ENCODE data around the gene SPON2. TPM values are rescaled to one million over a fixed set of nuclear protein-coding genes. Genes with fewer than 3 reads are reported as not detected.

Gene SPON2
- total RNA-seq, 1 experiment from 2014 or later, result 2.3 TPM

- no peak overlapping the region for H2BK12ac ChIP-seq (ENCODE audit: insufficient read length, low read depth, low read length)
- H2BK20ac ChIP-seq (ENCODE audit: low read depth, low read length, poor library complexity, severe bottlenecking), result no peak overlapping the region
- H3K4me2 ChIP-seq (ENCODE audit: insufficient read depth, insufficient read length, low read length), result no peak overlapping the region
- no peak overlapping the region for H3T11ph ChIP-seq (ENCODE audit: low read length)
- Mint-ChIP-seq H3K4me3 (no peak overlapping the region), H3K9me3 (peaks cover 16 to 18% of the 10 kb centered on the region in 2 experiments), H3K27me3 (ENCODE audit: low read depth) (peaks cover 62% of the 10 kb centered on the region), H3K36me3 (ENCODE audit: insufficient read depth in 1 of 3, low read depth in 3 of 3) (no peaks in the 10 kb centered on the region; a peak in 1 of 7 replicates), H3K4me1 (no peaks in the 10 kb centered on the region), H3K27ac (no peak overlapping the region)
- H3K79me2 ChIP-seq (ENCODE audit: insufficient read depth, low read length), result no peaks in the 10 kb centered on the region
- no peak for TF ChIP-seq CTCF (conservative IDR thresholded peaks at IDR 0.05)
- no peaks in the 10 kb centered on the region for H3K27me3 ChIP-seq (ENCODE audit: insufficient read depth, low read length)
- H3K9ac ChIP-seq (ENCODE audit: extremely low read depth, insufficient read length, low read length), result no peak overlapping the region
- no peaks in the 10 kb centered on the region for H3K23me2 ChIP-seq (ENCODE audit: insufficient read length, low read depth, low read length, poor library complexity, severe bottlenecking)
- H4K20me1 ChIP-seq (ENCODE audit: control insufficient read depth, insufficient read depth, insufficient read length), result no peaks in the 10 kb centered on the region
- H2AK5ac ChIP-seq (ENCODE audit: insufficient read length, low read length), result no peak overlapping the region
- H3K4ac ChIP-seq (ENCODE audit: low read depth, low read length), result no peak overlapping the region
- no peaks in the 10 kb centered on the region for H3K4me1 ChIP-seq (ENCODE audit: insufficient read depth, low read length)
- no CpG with 5 or more reads among the region's 3 CpGs for WGBS (ENCODE audit: extremely low coverage, insufficient read length, low lambda C conversion rate)
- no peaks in the 10 kb centered on the region for H3K9me3 ChIP-seq (ENCODE audit: control insufficient read depth, low read depth, low read length)
- no peak overlapping the region for H2BK15ac ChIP-seq (ENCODE audit: low read depth, low read length)
- no peak overlapping the region for H3K27ac ChIP-seq (ENCODE audit: insufficient read length, low read depth, low read length)
- no peak overlapping the region for H3K14ac ChIP-seq (ENCODE audit: insufficient read depth, low read length)
- H4K5ac ChIP-seq (ENCODE audit: insufficient read length, low read depth, low read length), result no peak overlapping the region
- no peak overlapping the region for H4K91ac ChIP-seq (ENCODE audit: insufficient read length, low read depth, low read length)
- H3K56ac ChIP-seq (ENCODE audit: insufficient read length, low read depth, low read length), result no peak overlapping the region
- no peak overlapping the region for H3K18ac ChIP-seq (ENCODE audit: insufficient read length, low read depth, low read length)
- no peak overlapping the region for H3K23ac ChIP-seq (ENCODE audit: insufficient read length, low read depth, low read length)
- no peak overlapping the region for H2BK5ac ChIP-seq (ENCODE audit: insufficient read length, low read length)
- no peak for DNase-seq
- no peaks in the 10 kb centered on the region for H3K79me1 ChIP-seq (ENCODE audit: insufficient read depth, low read depth, low read length, poor library complexity, severe bottlenecking)
- no peak overlapping the region for H4K8ac ChIP-seq (replicated peaks; ENCODE audit: insufficient read length, low read depth, low read length)
- no peak overlapping the region for H2BK120ac ChIP-seq (ENCODE audit: low read depth, low read length, poor library complexity, severe bottlenecking)
- no peak overlapping the region for H2AFZ ChIP-seq (ENCODE audit: low read length)
These were observed 17.1 kb downstream of the SPON2 start for GRCh38 chr4:1155314-1155713.

Data from H9 (cell line).